ENCODE data around the gene SNX6. TPM values are rescaled to one million over a fixed set of nuclear protein-coding genes. Genes with fewer than 3 reads are reported as not detected.

The SNX6 gene
- total RNA-seq: 154 and 207 TPM in 2 replicates
- polyA plus RNA-seq: 59.9 and 69.1 TPM in 2 replicates

GRCh38 chr14:34629657-34630529, at the start of gene SNX6:
TSS of gene SNX6 (minus strand) at chr14:34630148. CDS start at chr14:34630116, 32 bp downstream.
- H3K4me1 ChIP-seq (ENCODE audit: insufficient read depth): peaks cover 3% of the 10 kb centered on the region
- H3K9me3 ChIP-seq (ENCODE audit: low read depth): no peaks in the 10 kb centered on the region
- TF ChIP-seq EZH2 (IDR thresholded peaks at IDR 0.05; ENCODE audit: borderline replicate concordance) (no peak), EZH2phosphoT487 (IDR thresholded peaks at IDR 0.05; ENCODE audit: low read depth, severe bottlenecking, unreplicated experiment) (no peak), CTCF (IDR thresholded peaks at IDR 0.05; ENCODE audit: poor library complexity) (no peak)
- peak within 1 kb of the TSS; percentile 96 for H3K27ac ChIP-seq
- H3K4me2 ChIP-seq: peak within 1 kb of the TSS; percentile 80
- H3K36me3 ChIP-seq (replicated peaks; ENCODE audit: insufficient read depth, low read depth): no peaks in the 10 kb centered on the region
- no peaks in the 10 kb centered on the region for H3K9me2 ChIP-seq (replicated peaks; ENCODE audit: insufficient read depth)
- WGBS (ENCODE audit: low lambda C conversion rate, missing lambda C conversion rate): 10% methylated on average over 35 of the region's 84 CpGs
- H3K79me2 ChIP-seq: peaks cover 49% of the 10 kb centered on the region
- H2AFZ ChIP-seq: peak within 1 kb of the TSS; percentile 95
- peaks cover 12% of the 10 kb centered on the region for H4K20me1 ChIP-seq (ENCODE audit: insufficient read depth, poor library complexity, severe bottlenecking)
- no peaks in the 10 kb centered on the region for H3K27me3 ChIP-seq
- peak within 1 kb of the TSS; percentile 89 for H3K4me3 ChIP-seq
- peak; percentile 93 for DNase-seq (ENCODE audit: low spot score)

- Histone ChIP-seq H3K4me1 (ENCODE audit: insufficient read depth) (no peaks in the 10 kb centered on the region), H4K20me1 (ENCODE audit: insufficient read depth, poor library complexity, severe bottlenecking) (no peaks in the 10 kb centered on the region), H2AFZ (no peak overlapping the region), H3K4me2 (no peak overlapping the region), H3K4me3 (no peak overlapping the region), H3K9me2 (replicated peaks; ENCODE audit: insufficient read depth) (no peaks in the 10 kb centered on the region), H3K27ac (no peak overlapping the region), H3K79me2 (no peaks in the 10 kb centered on the region), H3K9me3 (ENCODE audit: low read depth) (no peaks in the 10 kb centered on the region), H3K36me3 (replicated peaks; ENCODE audit: insufficient read depth, low read depth) (no peaks in the 10 kb centered on the region), H3K27me3 (no peaks in the 10 kb centered on the region)
- DNase-seq (ENCODE audit: low spot score): no peak
- 92% methylated on average over 8 of the region's 8 CpGs for WGBS (ENCODE audit: low lambda C conversion rate, missing lambda C conversion rate)
- TF ChIP-seq EZH2phosphoT487 (IDR thresholded peaks at IDR 0.05; ENCODE audit: low read depth, severe bottlenecking, unreplicated experiment) (no peak), EZH2 (IDR thresholded peaks at IDR 0.05; ENCODE audit: borderline replicate concordance) (no peak), CTCF (IDR thresholded peaks at IDR 0.05; ENCODE audit: poor library complexity) (no peak)
Observed at GRCh38 chr14:34678735-34679134, 48.8 kb upstream of the SNX6 start.

- Histone ChIP-seq H2AFZ (no peak overlapping the region), H3K36me3 (replicated peaks; ENCODE audit: insufficient read depth, low read depth) (no peaks in the 10 kb centered on the region), H3K4me3 (no peak overlapping the region), H3K27me3 (no peaks in the 10 kb centered on the region), H3K9me2 (replicated peaks; ENCODE audit: insufficient read depth) (no peaks in the 10 kb centered on the region), H4K20me1 (ENCODE audit: insufficient read depth, poor library complexity, severe bottlenecking) (no peaks in the 10 kb centered on the region), H3K9me3 (ENCODE audit: low read depth) (no peaks in the 10 kb centered on the region), H3K79me2 (no peaks in the 10 kb centered on the region), H3K4me1 (ENCODE audit: insufficient read depth) (no peaks in the 10 kb centered on the region), H3K27ac (no peak overlapping the region), H3K4me2 (no peak overlapping the region)
- TF ChIP-seq CTCF (IDR thresholded peaks at IDR 0.05; ENCODE audit: poor library complexity) (no peak), EZH2phosphoT487 (IDR thresholded peaks at IDR 0.05; ENCODE audit: low read depth, severe bottlenecking, unreplicated experiment) (no peak), EZH2 (IDR thresholded peaks at IDR 0.05; ENCODE audit: borderline replicate concordance) (no peak)
- 82% methylated on average over 7 of the region's 7 CpGs for WGBS (ENCODE audit: low lambda C conversion rate, missing lambda C conversion rate)
- no peak for DNase-seq (ENCODE audit: low spot score)
Observed at GRCh38 chr14:34678306-34678705, 48.4 kb upstream of the SNX6 start.
